BJ (cell line): ENCODE measurements around the gene TGM4. TPM values are rescaled to one million over a fixed set of nuclear protein-coding genes. Genes with fewer than 3 reads are reported as not detected.
"Not testable (repeated sequence)": the region's sequence is repeated elsewhere in the genome, so short reads cannot be mapped to it uniquely, and the experiment has no call there.

Experiments used
- CTCF ChIA-PET: fragments of 350-600 bp; formaldehyde crosslinking; extraction: SDS; loops from one replicate; lab custom pipeline; 2021; ENCODE audit warnings: antibody characterized with exemption, inconsistent platforms; lab: Yijun Ruan, JAX
- POLR2A ChIA-PET: fragments of 300-600 bp; sonication (Branson Sonifier 250); formaldehyde crosslinking; extraction: SDS; loops from one replicate; lab custom pipeline; 2021; ENCODE audit warnings: antibody characterized with exemption; lab: Charles Lee
- DNase-seq: peaks from one replicate; pipeline ENCODE4 v3.0.0-alpha.2; 2011; ENCODE audit warnings: low read depth
- H3K27me3 ChIP-seq: 2 replicates; pipeline ENCODE4 v1.6.0; 2011; ENCODE audit warnings: low read length; ENCODE audit not compliant: control insufficient read depth, insufficient read depth
- H3K36me3 ChIP-seq: 2 replicates; pipeline ENCODE4 v1.5.1; 2011; ENCODE audit warnings: low read length; ENCODE audit not compliant: control insufficient read depth, insufficient read depth
- H3K4me3 ChIP-seq: 2 replicates; pipeline ENCODE4 v1.5.1; 2011; ENCODE audit warnings: low read depth, mild to moderate bottlenecking, control low read depth, low read length
- polyA plus RNA-seq: library from polyadenylated mRNA; depleted of rRNA; stranded (reverse); fragments of >200 nt; gene quantifications from 2 replicates; pipeline ENCODE4 v1.2.3, GENCODE V29; 2011
- TF ChIP-seq, protein P1 (sequence below): IDR thresholded peaks from 2 replicates; pipeline ENCODE4 v1.5.1; 2011; ENCODE audit warnings: low read depth, mild to moderate bottlenecking, control low read depth, inconsistent platforms, low read length, moderate library complexity; ENCODE audit not compliant: insufficient read depth

The TGM4 gene
- polyA plus RNA-seq, 1 experiment, result not detected

DNA sequence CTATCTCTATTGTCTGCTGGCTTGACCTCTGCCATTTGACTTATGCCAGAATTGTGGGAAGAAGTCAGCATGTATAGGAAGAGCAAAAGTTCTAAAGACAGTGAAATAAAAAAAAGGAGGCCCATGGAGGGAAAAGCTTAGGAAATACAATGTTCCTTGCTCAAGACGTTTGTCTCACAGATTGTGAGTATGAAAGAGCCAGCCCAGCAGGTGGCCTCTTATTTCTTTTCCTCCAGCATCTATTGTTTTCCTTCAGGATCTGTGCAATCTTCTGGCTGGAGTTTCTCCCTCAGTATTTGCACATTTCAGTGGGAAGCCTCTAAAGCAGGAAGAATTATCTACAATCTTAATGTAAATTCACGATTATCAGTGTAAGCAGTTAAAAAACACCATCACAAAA, 57.9 kb downstream of the TGM4 start:
- CTCF ChIA-PET, result no interaction called here
- H3K27me3 ChIP-seq, result no peaks in the 10 kb centered on the region
- TF ChIP-seq, protein P1, sequence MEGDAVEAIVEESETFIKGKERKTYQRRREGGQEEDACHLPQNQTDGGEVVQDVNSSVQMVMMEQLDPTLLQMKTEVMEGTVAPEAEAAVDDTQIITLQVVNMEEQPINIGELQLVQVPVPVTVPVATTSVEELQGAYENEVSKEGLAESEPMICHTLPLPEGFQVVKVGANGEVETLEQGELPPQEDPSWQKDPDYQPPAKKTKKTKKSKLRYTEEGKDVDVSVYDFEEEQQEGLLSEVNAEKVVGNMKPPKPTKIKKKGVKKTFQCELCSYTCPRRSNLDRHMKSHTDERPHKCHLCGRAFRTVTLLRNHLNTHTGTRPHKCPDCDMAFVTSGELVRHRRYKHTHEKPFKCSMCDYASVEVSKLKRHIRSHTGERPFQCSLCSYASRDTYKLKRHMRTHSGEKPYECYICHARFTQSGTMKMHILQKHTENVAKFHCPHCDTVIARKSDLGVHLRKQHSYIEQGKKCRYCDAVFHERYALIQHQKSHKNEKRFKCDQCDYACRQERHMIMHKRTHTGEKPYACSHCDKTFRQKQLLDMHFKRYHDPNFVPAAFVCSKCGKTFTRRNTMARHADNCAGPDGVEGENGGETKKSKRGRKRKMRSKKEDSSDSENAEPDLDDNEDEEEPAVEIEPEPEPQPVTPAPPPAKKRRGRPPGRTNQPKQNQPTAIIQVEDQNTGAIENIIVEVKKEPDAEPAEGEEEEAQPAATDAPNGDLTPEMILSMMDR, result no peak
- H3K36me3 ChIP-seq, result peaks cover 20% of the 10 kb centered on the region
- H3K4me3 ChIP-seq, result no peak overlapping the region
- POLR2A ChIA-PET, result no interaction called here
- DNase-seq, result no peak

GRCh38 chr3:44932986-44933944, 58.9 kb downstream of the TGM4 start:
- no peaks in the 10 kb centered on the region for H3K27me3 ChIP-seq
- POLR2A ChIA-PET, result no interaction called here
- H3K4me3 ChIP-seq, result no peak overlapping the region
- TF ChIP-seq, protein P1, result no peak
- peaks cover 20% of the 10 kb centered on the region for H3K36me3 ChIP-seq
- no peak for DNase-seq
- CTCF ChIA-PET, result interaction anchor here (1.4 kb wide), 1 partner anchor 9 kb away, joined by 3 read pairs; no protein-coding TSS in a partner anchor

GRCh38 chr3:44939581-44940036, 65.2 kb downstream of the TGM4 start:
- TF ChIP-seq, protein P1, result no peak
- Histone ChIP-seq H3K36me3 (peaks cover 13% of the 10 kb centered on the region), H3K4me3 (no peak overlapping the region), H3K27me3 (no peaks in the 10 kb centered on the region)
- ChIA-PET POLR2A (no interaction called here), CTCF (interaction anchor here (0.7 kb wide), 1 partner anchor 25 kb away, joined by 3 read pairs; no protein-coding TSS in a partner anchor)
- DNase-seq, result no peak

DNA sequence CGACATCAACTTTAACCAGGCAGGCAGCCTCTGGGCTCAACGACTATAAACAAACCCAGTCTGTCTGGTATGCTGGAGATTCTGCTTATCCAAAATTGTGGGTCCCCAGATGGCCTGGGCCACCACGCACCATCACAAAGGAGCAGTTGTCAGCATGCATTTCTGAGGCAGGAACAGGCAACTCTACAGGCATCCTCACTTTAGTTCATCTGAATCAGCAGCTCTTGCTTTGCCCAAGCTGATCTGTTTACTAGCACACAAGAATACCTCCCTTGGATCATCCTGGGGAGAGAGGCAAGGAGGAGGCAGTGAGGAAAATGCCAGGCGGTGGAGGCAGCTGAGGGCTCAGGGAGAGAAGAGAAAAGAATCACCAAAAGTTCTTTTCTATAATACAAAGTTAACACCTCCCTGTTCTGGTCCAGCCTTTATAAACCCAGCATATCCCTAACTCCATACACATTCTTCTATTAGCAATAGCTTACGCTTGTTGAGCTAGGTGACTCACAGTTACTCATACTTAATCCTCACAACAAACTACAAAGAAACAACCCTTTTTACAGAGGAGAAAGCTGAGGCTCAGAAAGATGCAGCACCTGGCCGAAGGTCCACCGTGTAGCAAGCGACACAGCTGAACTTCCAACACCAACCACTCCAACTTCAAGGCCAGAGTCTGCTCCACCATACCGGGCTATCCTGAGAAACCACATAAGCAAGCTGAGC, 68.0 kb downstream of the TGM4 start:
- ChIA-PET POLR2A (no interaction called here), CTCF (interaction anchor here (0.6 to 1.6 kb wide), 4 partner anchors 9 to 513 kb away, joined by 3 to 4 read pairs (median 3); no protein-coding TSS in a partner anchor)
- Histone ChIP-seq H3K4me3 (no peak overlapping the region), H3K27me3 (no peaks in the 10 kb centered on the region), H3K36me3 (peaks cover 13% of the 10 kb centered on the region)
- TF ChIP-seq, protein P1, result no peak
- no peak for DNase-seq

DNA sequence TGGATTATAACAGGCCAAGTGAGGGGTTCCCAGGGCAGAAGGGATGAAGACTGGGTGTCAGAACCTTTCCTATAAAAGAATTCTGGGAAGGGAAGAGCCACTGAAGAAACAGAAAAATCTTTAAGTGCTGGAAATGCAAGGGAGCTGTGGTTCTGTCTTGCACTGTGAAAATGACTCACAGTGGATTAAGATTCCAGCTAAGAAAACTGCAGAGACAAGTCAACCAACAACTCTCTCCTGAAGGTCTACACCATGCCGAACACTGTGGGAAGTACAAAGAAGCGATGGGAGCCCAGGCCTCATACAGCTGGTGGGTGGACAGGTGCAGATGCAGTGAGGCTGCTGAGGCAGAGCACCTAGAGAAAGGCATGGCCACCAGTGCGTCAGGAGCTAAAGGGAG, 73.8 kb downstream of the TGM4 start:
- CTCF ChIA-PET, result interaction anchor here (0.8 kb wide), 1 partner anchor 12 kb away, joined by 3 read pairs; no protein-coding TSS in a partner anchor
- POLR2A ChIA-PET, result no interaction called here

DNA sequence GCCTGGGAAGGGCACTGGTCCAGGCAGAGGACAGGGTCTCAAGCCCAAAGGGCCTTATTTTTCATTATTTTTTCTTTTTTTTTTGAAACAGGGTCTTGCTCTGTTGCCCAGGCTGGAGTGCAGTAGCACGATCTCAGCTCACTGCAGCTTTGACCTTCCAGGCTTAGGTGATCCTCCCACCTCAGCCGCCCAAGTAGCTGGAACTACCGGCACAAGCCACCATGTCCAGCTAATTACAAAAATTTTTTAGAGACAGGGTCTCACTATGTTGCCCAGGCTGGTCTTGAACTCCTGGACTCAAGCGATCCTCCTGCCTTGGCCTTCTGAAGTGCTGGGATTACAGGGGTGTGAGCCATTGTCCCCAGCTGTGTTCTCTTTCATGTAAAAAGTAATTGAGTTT, 75.4 kb downstream of the TGM4 start:
- CTCF ChIA-PET, H3K27me3 ChIP-seq, DNase-seq, H3K36me3 ChIP-seq, H3K4me3 ChIP-seq, POLR2A ChIA-PET: not testable (repeated sequence)

More for the DNA sequence above, 73.8 kb downstream of the TGM4 start:
- TF ChIP-seq, protein P1, result no peak
- DNase-seq, result no peak
- no peaks in the 10 kb centered on the region for H3K27me3 ChIP-seq
- no peak overlapping the region for H3K4me3 ChIP-seq
- H3K36me3 ChIP-seq, result peaks cover 1% of the 10 kb centered on the region; the same call in 1 of the 2 replicates
